Esophagus squamous epithelium (tissue), 5 donors: ENCODE results near the gene ARID5B. TPM values are rescaled to one million over a fixed set of nuclear protein-coding genes. Genes with fewer than 3 reads are reported as not detected.

Experiments
- DNase-seq: peaks from one replicate; lab custom pipeline; 2025; lab: John Stamatoyannopoulos, UW
- H3K27ac ChIP-seq, 4 donors: fragments of 200-600 bp; sonication (generic); one replicate each; pipeline ENCODE4 v1.5.1; 2016 to 2019; ENCODE audit warnings: mild to moderate bottlenecking in 1 of 4
- H3K27me3 ChIP-seq, 4 donors: fragments of 200-600 bp; sonication (generic); 1 replicate in 3 of 4; 2 replicates in 1 of 4; pipeline versions ENCODE4 v1.5.1 to v1.6.0; 2017 to 2021; ENCODE audit warnings: antibody characterized with exemption in 1 of 4
- H3K36me3 ChIP-seq, 3 donors: fragments of 200-600 bp; sonication (generic); one replicate each; pipeline ENCODE4 v1.5.1; 2016 to 2019
- H3K4me1 ChIP-seq, 3 donors: fragments of 200-600 bp; sonication (generic); one replicate each; pipeline ENCODE4 v1.5.1; 2017 to 2019
- H3K4me3 ChIP-seq, 4 donors: fragments of 200-600 bp; sonication (generic); 1 replicate in 3 of 4; 2 replicates in 1 of 4; pipeline ENCODE4 v1.5.1; 2016 to 2019; ENCODE audit warnings: mild to moderate bottlenecking in 2 of 4, moderate library complexity in 1 of 4
- H3K9me3 ChIP-seq, 3 donors: fragments of 200-600 bp; sonication (generic); one replicate each; pipeline ENCODE4 v1.5.1; 2016 to 2019
- POLR2A ChIP-seq, 4 donors: fragments of 450-650 bp; IDR thresholded peaks; one replicate each; pipeline ENCODE4 v1.6.1; 2017; ENCODE audit warnings: antibody characterized with exemption in 4 of 4, mild to moderate bottlenecking in 4 of 4, moderate library complexity in 3 of 4
- WGBS, 2 donors: methylation state at CpG; one replicate each; pipeline ENCODE4 v1.1.5; 2018; 5-methylcytosine and 5-hydroxymethylcytosine counted together
- intact Hi-C: fragments of 100-400 bp; cut with DNase I; formaldehyde crosslinking; loops from one replicate; pipeline ENCODE4 v1.15.0; 2022
- total RNA-seq, 4 donors: library from RNA; depleted of rRNA; stranded (reverse); fragments of >200 nt; gene quantifications; one replicate each; pipeline ENCODE4 v1.1.0, GENCODE V29; 2016
- TF ChIP-seq, protein P1 (sequence below), 6 experiments: fragments of 450-650 bp in 4 of 6; fragments of 200-600 bp in 2 of 6; sonication (generic) in 2 of 6; IDR thresholded peaks; one replicate each; pipeline ENCODE4 v1.5.1; 2016 to 2019; ENCODE audit warnings: antibody characterized with exemption in 6 of 6, mild to moderate bottlenecking in 4 of 6, moderate library complexity in 4 of 6
- donor health status: DM: yes; HTN: yes; CAD: no.

The ARID5B gene
- total RNA-seq, 4 donors from 2014 or later = 18.0 to 38.1 (median 30.2) TPM

GRCh38 chr10:62099299-62099698, 197.8 kb downstream of the ARID5B start:
- no peaks in the 10 kb centered on the region for H3K9me3 ChIP-seq
- H3K27ac ChIP-seq = no peak overlapping the region
- intact Hi-C loops = no loop called here
- no peaks in the 10 kb centered on the region for H3K36me3 ChIP-seq
- no peak for DNase-seq
- TF ChIP-seq, protein P1, sequence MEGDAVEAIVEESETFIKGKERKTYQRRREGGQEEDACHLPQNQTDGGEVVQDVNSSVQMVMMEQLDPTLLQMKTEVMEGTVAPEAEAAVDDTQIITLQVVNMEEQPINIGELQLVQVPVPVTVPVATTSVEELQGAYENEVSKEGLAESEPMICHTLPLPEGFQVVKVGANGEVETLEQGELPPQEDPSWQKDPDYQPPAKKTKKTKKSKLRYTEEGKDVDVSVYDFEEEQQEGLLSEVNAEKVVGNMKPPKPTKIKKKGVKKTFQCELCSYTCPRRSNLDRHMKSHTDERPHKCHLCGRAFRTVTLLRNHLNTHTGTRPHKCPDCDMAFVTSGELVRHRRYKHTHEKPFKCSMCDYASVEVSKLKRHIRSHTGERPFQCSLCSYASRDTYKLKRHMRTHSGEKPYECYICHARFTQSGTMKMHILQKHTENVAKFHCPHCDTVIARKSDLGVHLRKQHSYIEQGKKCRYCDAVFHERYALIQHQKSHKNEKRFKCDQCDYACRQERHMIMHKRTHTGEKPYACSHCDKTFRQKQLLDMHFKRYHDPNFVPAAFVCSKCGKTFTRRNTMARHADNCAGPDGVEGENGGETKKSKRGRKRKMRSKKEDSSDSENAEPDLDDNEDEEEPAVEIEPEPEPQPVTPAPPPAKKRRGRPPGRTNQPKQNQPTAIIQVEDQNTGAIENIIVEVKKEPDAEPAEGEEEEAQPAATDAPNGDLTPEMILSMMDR (IDR thresholded peaks at IDR 0.05) = no peak
- no peak for TF ChIP-seq POLR2A (IDR thresholded peaks at IDR 0.05)
- no peak overlapping the region for H3K4me3 ChIP-seq
- no peaks in the 10 kb centered on the region for H3K27me3 ChIP-seq
- WGBS, 2 donors = 78 to 82% methylated on average over 3 of the region's 3 CpGs
- peaks cover 0 to 28% (median 15%) of the 10 kb centered on the region in 3 donors for H3K4me1 ChIP-seq

- no peak for DNase-seq
- TF ChIP-seq POLR2A (IDR thresholded peaks at IDR 0.05) = no peak
- TF ChIP-seq, protein P1 (IDR thresholded peaks at IDR 0.05) = no peak
- intact Hi-C loops = no loop called here
- Histone ChIP-seq H3K4me1 (peaks cover 0 to 2% (median under 1%) of the 10 kb centered on the region in 3 donors), H3K27ac (no peak overlapping the region), H3K27me3 (no peaks in the 10 kb centered on the region), H3K36me3 (no peaks in the 10 kb centered on the region), H3K9me3 (no peaks in the 10 kb centered on the region), H3K4me3 (no peak overlapping the region)
- WGBS, 2 donors = 88 to 94% methylated on average over 7 to 8 of the region's 9 CpGs
Observed at GRCh38 chr10:62103857-62104256, 202.4 kb downstream of the ARID5B start.

DNA sequence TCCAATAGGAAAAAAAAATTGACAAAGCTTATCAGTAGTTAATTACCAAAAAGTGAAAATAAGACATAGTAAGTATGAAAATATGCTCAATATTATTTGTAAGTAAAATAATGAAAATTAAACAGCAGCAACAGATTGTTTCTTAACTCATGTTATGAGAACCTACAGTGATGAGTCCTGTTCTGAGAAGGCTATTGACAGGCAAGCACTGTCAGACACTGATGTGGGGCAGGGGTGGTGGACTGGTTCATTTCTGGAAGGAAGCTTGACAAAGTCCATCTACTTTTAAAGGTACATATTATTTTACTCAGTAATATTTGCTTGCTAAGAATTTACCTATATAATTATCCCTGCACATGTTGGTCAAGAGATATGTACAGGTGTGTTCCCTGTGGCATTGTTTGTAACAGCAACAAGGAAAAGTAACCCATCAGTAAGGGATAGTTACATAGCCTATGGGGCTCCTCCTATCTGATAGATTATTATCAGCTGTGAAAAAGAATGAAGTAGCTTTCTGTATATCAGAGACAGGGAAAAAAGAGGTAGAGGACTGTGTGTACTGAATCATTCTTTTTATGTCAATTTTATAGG, 205.5 kb downstream of the ARID5B start:
- no peak for DNase-seq
- Histone ChIP-seq H3K27me3 (no peaks in the 10 kb centered on the region), H3K9me3 (no peaks in the 10 kb centered on the region), H3K36me3 (no peaks in the 10 kb centered on the region), H3K27ac (no peak overlapping the region), H3K4me1 (peaks cover 0 to 10% (median 9%) of the 10 kb centered on the region in 3 donors), H3K4me3 (no peak overlapping the region)
- intact Hi-C loops = no loop called here
- TF ChIP-seq, protein P1 (IDR thresholded peaks at IDR 0.05) = no peak
- TF ChIP-seq POLR2A (IDR thresholded peaks at IDR 0.05) = no peak

- no peak for DNase-seq
- Histone ChIP-seq H3K27ac (no peak overlapping the region), H3K9me3 (no peaks in the 10 kb centered on the region), H3K4me3 (no peak overlapping the region), H3K27me3 (no peaks in the 10 kb centered on the region), H3K4me1 (peaks cover 0 to 20% (median 9%) of the 10 kb centered on the region in 3 donors), H3K36me3 (no peaks in the 10 kb centered on the region)
- no peak for TF ChIP-seq POLR2A (IDR thresholded peaks at IDR 0.05)
- TF ChIP-seq, protein P1 (IDR thresholded peaks at IDR 0.05) = no peak
- intact Hi-C loops = no loop called here
Observed at GRCh38 chr10:62108759-62109586, 207.5 kb downstream of the ARID5B start.

DNA sequence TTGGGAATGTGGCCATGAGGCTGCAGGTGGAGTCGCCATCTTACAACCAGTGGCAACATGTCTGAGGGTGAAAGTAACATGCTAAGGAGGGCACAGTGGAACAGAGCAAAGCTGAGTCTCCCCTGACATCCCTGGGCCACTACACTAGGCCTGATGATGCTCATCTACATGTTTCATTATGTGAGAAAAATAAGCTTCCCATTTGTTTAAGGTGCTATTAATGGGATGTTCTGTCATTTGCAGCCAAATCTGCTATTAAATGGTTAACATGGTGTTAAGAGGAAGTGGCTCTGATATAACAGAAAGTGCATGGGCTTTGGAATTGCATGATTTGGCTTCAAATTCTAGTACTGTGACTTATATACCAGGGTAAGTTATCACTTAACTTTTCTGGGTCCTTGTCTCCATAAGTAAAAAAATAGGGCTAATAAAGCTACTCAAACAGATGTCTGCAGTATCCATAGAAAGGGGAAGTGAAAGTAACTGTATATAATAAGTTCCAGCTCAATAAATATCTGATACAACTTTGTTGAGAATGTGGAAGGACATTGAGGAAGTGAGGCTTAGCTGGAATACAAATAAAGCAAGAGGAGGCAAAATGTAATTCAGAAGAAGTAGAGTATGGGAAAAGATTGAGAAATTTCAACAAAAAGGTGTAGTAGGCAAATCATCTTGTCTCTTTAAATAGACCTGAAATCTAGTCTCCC, 208.2 kb downstream of the ARID5B start:
- TF ChIP-seq, protein P1 (IDR thresholded peaks at IDR 0.05) = no peak
- TF ChIP-seq POLR2A (IDR thresholded peaks at IDR 0.05) = no peak
- peaks cover 0 to 22% (median 9%) of the 10 kb centered on the region in 3 donors for H3K4me1 ChIP-seq
- no peak overlapping the region for H3K27ac ChIP-seq
- intact Hi-C loops = no loop called here
- 63 to 71% methylated on average over 1 of the region's 1 CpG for WGBS, 2 donors
- no peak overlapping the region for H3K4me3 ChIP-seq
- no peaks in the 10 kb centered on the region for H3K27me3 ChIP-seq
- no peaks in the 10 kb centered on the region for H3K36me3 ChIP-seq
- DNase-seq = no peak
- no peaks in the 10 kb centered on the region for H3K9me3 ChIP-seq
